ENCODE results near the gene TFCP2L1. TPM values are rescaled to one million over a fixed set of nuclear protein-coding genes. Genes with fewer than 3 reads are reported as not detected.

The TFCP2L1 gene
- total RNA-seq, 1 experiment from 2014 or later, result 1.8 TPM

DNA sequence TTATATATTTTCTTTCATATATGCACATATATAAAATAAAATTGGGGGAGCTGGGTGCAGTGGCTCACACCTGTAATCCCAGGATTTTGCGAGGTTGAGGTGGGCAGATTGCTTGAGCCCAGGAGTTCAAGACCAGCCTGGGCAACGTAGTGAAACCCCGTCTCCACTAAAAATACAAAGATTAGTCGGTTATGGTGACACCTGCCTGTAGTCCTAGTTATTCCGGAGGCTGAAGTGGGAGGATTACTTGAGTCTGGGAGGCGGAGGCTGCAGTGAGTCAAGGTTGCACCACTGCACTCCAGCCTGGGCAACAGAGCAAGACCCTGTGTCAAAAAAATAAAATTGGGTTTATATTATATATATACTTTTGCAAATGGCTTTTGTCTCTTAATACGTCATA is 39.6 kb upstream of the TFCP2L1 start:
- H3K79me1 ChIP-seq (ENCODE audit: insufficient read depth, low read depth, low read length, poor library complexity, severe bottlenecking), result no peaks in the 10 kb centered on the region
- H3K79me2 ChIP-seq (ENCODE audit: insufficient read depth, low read length), result no peaks in the 10 kb centered on the region
- no peaks in the 10 kb centered on the region for H3K4me1 ChIP-seq (ENCODE audit: insufficient read depth, low read length)
- no peak overlapping the region for H4K5ac ChIP-seq (ENCODE audit: insufficient read length, low read depth, low read length)
- H2BK15ac ChIP-seq (ENCODE audit: low read depth, low read length), result no peak overlapping the region
- no peak overlapping the region for H2BK20ac ChIP-seq (ENCODE audit: low read depth, low read length, poor library complexity, severe bottlenecking)
- no peak overlapping the region for H2BK12ac ChIP-seq (ENCODE audit: insufficient read length, low read depth, low read length)
- no peak overlapping the region for H3T11ph ChIP-seq (ENCODE audit: low read length)
- no peaks in the 10 kb centered on the region for H4K20me1 ChIP-seq (ENCODE audit: control insufficient read depth, insufficient read depth, insufficient read length)
- no peak overlapping the region for H3K27ac ChIP-seq (ENCODE audit: insufficient read length, low read depth, low read length)
- TF ChIP-seq, protein P1, sequence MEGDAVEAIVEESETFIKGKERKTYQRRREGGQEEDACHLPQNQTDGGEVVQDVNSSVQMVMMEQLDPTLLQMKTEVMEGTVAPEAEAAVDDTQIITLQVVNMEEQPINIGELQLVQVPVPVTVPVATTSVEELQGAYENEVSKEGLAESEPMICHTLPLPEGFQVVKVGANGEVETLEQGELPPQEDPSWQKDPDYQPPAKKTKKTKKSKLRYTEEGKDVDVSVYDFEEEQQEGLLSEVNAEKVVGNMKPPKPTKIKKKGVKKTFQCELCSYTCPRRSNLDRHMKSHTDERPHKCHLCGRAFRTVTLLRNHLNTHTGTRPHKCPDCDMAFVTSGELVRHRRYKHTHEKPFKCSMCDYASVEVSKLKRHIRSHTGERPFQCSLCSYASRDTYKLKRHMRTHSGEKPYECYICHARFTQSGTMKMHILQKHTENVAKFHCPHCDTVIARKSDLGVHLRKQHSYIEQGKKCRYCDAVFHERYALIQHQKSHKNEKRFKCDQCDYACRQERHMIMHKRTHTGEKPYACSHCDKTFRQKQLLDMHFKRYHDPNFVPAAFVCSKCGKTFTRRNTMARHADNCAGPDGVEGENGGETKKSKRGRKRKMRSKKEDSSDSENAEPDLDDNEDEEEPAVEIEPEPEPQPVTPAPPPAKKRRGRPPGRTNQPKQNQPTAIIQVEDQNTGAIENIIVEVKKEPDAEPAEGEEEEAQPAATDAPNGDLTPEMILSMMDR (conservative IDR thresholded peaks at IDR 0.05), result no peak
- no CpG with 5 or more reads among the region's 7 CpGs for WGBS (ENCODE audit: extremely low coverage, insufficient read length, low lambda C conversion rate)
- H2BK5ac ChIP-seq (ENCODE audit: insufficient read length, low read length), result no peak overlapping the region
- Mint-ChIP-seq H3K36me3 (ENCODE audit: insufficient read depth in 1 of 3, low read depth in 3 of 3) (no peaks in the 10 kb centered on the region), H3K27me3 (ENCODE audit: low read depth) (peaks cover 4% of the 10 kb centered on the region), H3K9me3 (no peaks in the 10 kb centered on the region), H3K4me1 (no peaks in the 10 kb centered on the region), H3K27ac (no peak overlapping the region), H3K4me3 (no peak overlapping the region)
- no peak overlapping the region for H3K56ac ChIP-seq (ENCODE audit: insufficient read length, low read depth, low read length)
- no peak overlapping the region for H2AK5ac ChIP-seq (ENCODE audit: insufficient read length, low read length)
- no peak for DNase-seq
- H3K23me2 ChIP-seq (ENCODE audit: insufficient read length, low read depth, low read length, poor library complexity, severe bottlenecking), result no peaks in the 10 kb centered on the region
- no peak overlapping the region for H3K9ac ChIP-seq (ENCODE audit: extremely low read depth, insufficient read length, low read length)
- H3K4me2 ChIP-seq (ENCODE audit: insufficient read depth, insufficient read length, low read length), result no peak overlapping the region
- no peak overlapping the region for H4K91ac ChIP-seq (ENCODE audit: insufficient read length, low read depth, low read length)
- no peak overlapping the region for H3K14ac ChIP-seq (ENCODE audit: insufficient read depth, low read length)
- H3K18ac ChIP-seq (ENCODE audit: insufficient read length, low read depth, low read length), result no peak overlapping the region
- no peak overlapping the region for H3K23ac ChIP-seq (ENCODE audit: insufficient read length, low read depth, low read length)
- H2BK120ac ChIP-seq (ENCODE audit: low read depth, low read length, poor library complexity, severe bottlenecking), result no peak overlapping the region
- no peak overlapping the region for H3K4ac ChIP-seq (ENCODE audit: low read depth, low read length)
- H2AFZ ChIP-seq (ENCODE audit: low read length), result no peak overlapping the region
- no peak overlapping the region for H4K8ac ChIP-seq (replicated peaks; ENCODE audit: insufficient read length, low read depth, low read length)
- H3K27me3 ChIP-seq (ENCODE audit: insufficient read depth, low read length), result no peaks in the 10 kb centered on the region
- H3K9me3 ChIP-seq (ENCODE audit: control insufficient read depth, low read depth, low read length), result no peaks in the 10 kb centered on the region

Data from H9 (cell line).